Suprapubic skin (tissue), 4 donors: ENCODE data around the gene DAZL. TPM values are rescaled to one million over a fixed set of nuclear protein-coding genes. Genes with fewer than 3 reads are reported as not detected.

Experiments used
- DNase-seq, 2 donors: peaks; one replicate each; pipeline ENCODE4 v3.0.0-alpha.2; 2019; ENCODE audit warnings: low spot score in 2 of 2
- H3K27ac ChIP-seq: fragments of 200-600 bp; sonication (generic); one replicate; pipeline ENCODE4 v1.5.1; 2019
- H3K27me3 ChIP-seq: fragments of 200-600 bp; sonication (generic); one replicate; pipeline ENCODE4 v1.5.1; 2019
- H3K36me3 ChIP-seq: fragments of 200-600 bp; sonication (generic); one replicate; pipeline ENCODE4 v1.5.1; 2019
- H3K4me1 ChIP-seq: fragments of 200-600 bp; sonication (generic); one replicate; pipeline ENCODE4 v1.5.1; 2019
- H3K4me3 ChIP-seq: fragments of 200-600 bp; sonication (generic); one replicate; pipeline ENCODE4 v1.5.1; 2019; ENCODE audit warnings: mild to moderate bottlenecking
- H3K9me3 ChIP-seq: fragments of 200-600 bp; sonication (generic); one replicate; pipeline ENCODE4 v1.5.1; 2019
- CTCF ChIP-seq, 2 donors: fragments of 200-600 bp in 1 of 2; fragments of 450-650 bp in 1 of 2; sonication (generic) in 1 of 2; IDR thresholded peaks; one replicate each; pipeline ENCODE4 v1.5.1; 2016 to 2019; ENCODE audit warnings: antibody characterized with exemption in 2 of 2, mild to moderate bottlenecking in 1 of 2, moderate library complexity in 1 of 2
- EP300 ChIP-seq: sonication (generic); formaldehyde crosslinking; IDR thresholded peaks from one replicate; pipeline ENCODE4 v1.6.1; 2017; ENCODE audit warnings: antibody characterized with exemption
- POLR2A ChIP-seq, 2 donors: fragments of 450-650 bp; IDR thresholded peaks; one replicate each; pipeline ENCODE4 v1.6.1; 2017; ENCODE audit warnings: antibody characterized with exemption in 2 of 2, mild to moderate bottlenecking in 2 of 2, moderate library complexity in 2 of 2
- POLR2AphosphoS5 ChIP-seq, 3 donors: sonication (generic); formaldehyde crosslinking; IDR thresholded peaks; one replicate each; pipeline ENCODE4 v1.6.1; 2017; ENCODE audit warnings: antibody characterized with exemption in 3 of 3
- WGBS: methylation state at CpG from one replicate; pipeline ENCODE4 v1.1.5; 2018; 5-methylcytosine and 5-hydroxymethylcytosine counted together
- total RNA-seq, 4 donors: library from RNA; depleted of rRNA; stranded (reverse); fragments of >200 nt; gene quantifications; one replicate each; pipeline ENCODE4 v1.1.0, GENCODE V29; 2016

The DAZL gene
- total RNA-seq, 4 donors from 2014 or later, result 0.25 TPM; not detected in 3

GRCh38 chr3:16559653-16560365 is 45.4 kb downstream of the DAZL start:
- Histone ChIP-seq H3K9me3 (no peaks in the 10 kb centered on the region), H3K4me1 (no peaks in the 10 kb centered on the region), H3K27ac (no peak overlapping the region), H3K4me3 (no peak overlapping the region), H3K27me3 (no peaks in the 10 kb centered on the region), H3K36me3 (no peaks in the 10 kb centered on the region)
- no peak for TF ChIP-seq EP300
- no peak for TF ChIP-seq POLR2A (IDR thresholded peaks at IDR 0.05)
- no peak for TF ChIP-seq CTCF (IDR thresholded peaks at IDR 0.05)
- no peak for TF ChIP-seq POLR2AphosphoS5 (IDR thresholded peaks at IDR 0.05)
- WGBS, result 75% methylated on average over 5 of the region's 5 CpGs
- DNase-seq, result no peak

GRCh38 chr3:16554126-16554525 is 51.1 kb downstream of the DAZL start:
- Histone ChIP-seq H3K4me3 (no peak overlapping the region), H3K27me3 (no peaks in the 10 kb centered on the region), H3K4me1 (peaks cover 11% of the 10 kb centered on the region), H3K36me3 (no peaks in the 10 kb centered on the region), H3K9me3 (no peaks in the 10 kb centered on the region), H3K27ac (no peak overlapping the region)
- 70% methylated on average over 4 of the region's 4 CpGs for WGBS
- TF ChIP-seq EP300, result no peak
- no peak for TF ChIP-seq POLR2A (IDR thresholded peaks at IDR 0.05)
- TF ChIP-seq POLR2AphosphoS5 (IDR thresholded peaks at IDR 0.05), result no peak
- TF ChIP-seq CTCF (IDR thresholded peaks at IDR 0.05), result no peak
- DNase-seq, result no peak

- no peak overlapping the region for H3K27ac ChIP-seq
- WGBS, result 88% methylated on average over 3 of the region's 3 CpGs
- no peak overlapping the region for H3K4me3 ChIP-seq
- TF ChIP-seq CTCF (IDR thresholded peaks at IDR 0.05) (no peak), POLR2AphosphoS5 (IDR thresholded peaks at IDR 0.05) (no peak), EP300 (no peak), POLR2A (IDR thresholded peaks at IDR 0.05) (no peak)
- no peak for DNase-seq
- H3K36me3 ChIP-seq, result no peaks in the 10 kb centered on the region
- peaks cover 11% of the 10 kb centered on the region for H3K4me1 ChIP-seq
- no peaks in the 10 kb centered on the region for H3K9me3 ChIP-seq
- H3K27me3 ChIP-seq, result no peaks in the 10 kb centered on the region
Measured at GRCh38 chr3:16552757-16553156, 52.5 kb downstream of the DAZL start.

GRCh38 chr3:16551342-16551976 is 53.8 kb downstream of the DAZL start:
- WGBS, result 94% methylated on average over 4 of the region's 4 CpGs
- Histone ChIP-seq H3K27me3 (no peaks in the 10 kb centered on the region), H3K4me1 (peaks cover 11% of the 10 kb centered on the region), H3K4me3 (no peak overlapping the region), H3K36me3 (no peaks in the 10 kb centered on the region), H3K27ac (no peak overlapping the region), H3K9me3 (no peaks in the 10 kb centered on the region)
- TF ChIP-seq CTCF (IDR thresholded peaks at IDR 0.05), result no peak
- TF ChIP-seq POLR2A (IDR thresholded peaks at IDR 0.05), result no peak
- TF ChIP-seq POLR2AphosphoS5 (IDR thresholded peaks at IDR 0.05), result no peak
- no peak for TF ChIP-seq EP300
- no peak for DNase-seq

GRCh38 chr3:16550676-16551341 is 54.4 kb downstream of the DAZL start:
- 14% methylated on average over 7 of the region's 7 CpGs for WGBS
- Histone ChIP-seq H3K36me3 (no peaks in the 10 kb centered on the region), H3K4me3 (peak overlapping the region; percentile 17)

More at GRCh38 chr3:16550676-16551341, 54.4 kb downstream of the DAZL start:
- DNase-seq, result peak; percentile 79 to 84
- no peaks in the 10 kb centered on the region for H3K9me3 ChIP-seq
- TF ChIP-seq CTCF (IDR thresholded peaks at IDR 0.05) (peak; percentile 79 to 94), POLR2AphosphoS5 (IDR thresholded peaks at IDR 0.05) (peak in 1 of 3 donors; percentile 55), POLR2A (IDR thresholded peaks at IDR 0.05) (no peak), EP300 (no peak)
- H3K27ac ChIP-seq, result no peak overlapping the region
- peaks cover 11% of the 10 kb centered on the region for H3K4me1 ChIP-seq
- H3K27me3 ChIP-seq, result no peaks in the 10 kb centered on the region
